Measurements from ENCODE around the gene NFATC3.

DNA sequence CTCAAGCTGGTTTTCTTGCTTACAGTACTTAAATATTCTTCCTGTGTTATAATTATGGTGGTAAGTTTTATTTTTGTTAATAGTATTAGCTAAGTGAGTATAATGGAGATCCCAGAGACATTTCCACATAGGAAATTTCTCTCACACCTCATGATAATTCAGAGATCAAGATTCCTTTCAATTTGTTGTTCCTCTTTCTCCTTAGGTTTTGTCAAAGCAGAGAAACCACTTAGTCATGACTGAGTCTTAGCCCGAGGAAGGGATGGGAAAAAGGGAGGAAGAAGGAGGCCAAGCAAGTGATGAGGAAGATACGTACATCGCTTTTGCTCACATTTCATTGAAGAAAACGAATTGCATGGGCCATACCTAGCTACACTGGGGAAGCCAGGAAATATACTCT lies 132.3 kb downstream of the NFATC3 start:
- TF ChIP-seq, protein P1, sequence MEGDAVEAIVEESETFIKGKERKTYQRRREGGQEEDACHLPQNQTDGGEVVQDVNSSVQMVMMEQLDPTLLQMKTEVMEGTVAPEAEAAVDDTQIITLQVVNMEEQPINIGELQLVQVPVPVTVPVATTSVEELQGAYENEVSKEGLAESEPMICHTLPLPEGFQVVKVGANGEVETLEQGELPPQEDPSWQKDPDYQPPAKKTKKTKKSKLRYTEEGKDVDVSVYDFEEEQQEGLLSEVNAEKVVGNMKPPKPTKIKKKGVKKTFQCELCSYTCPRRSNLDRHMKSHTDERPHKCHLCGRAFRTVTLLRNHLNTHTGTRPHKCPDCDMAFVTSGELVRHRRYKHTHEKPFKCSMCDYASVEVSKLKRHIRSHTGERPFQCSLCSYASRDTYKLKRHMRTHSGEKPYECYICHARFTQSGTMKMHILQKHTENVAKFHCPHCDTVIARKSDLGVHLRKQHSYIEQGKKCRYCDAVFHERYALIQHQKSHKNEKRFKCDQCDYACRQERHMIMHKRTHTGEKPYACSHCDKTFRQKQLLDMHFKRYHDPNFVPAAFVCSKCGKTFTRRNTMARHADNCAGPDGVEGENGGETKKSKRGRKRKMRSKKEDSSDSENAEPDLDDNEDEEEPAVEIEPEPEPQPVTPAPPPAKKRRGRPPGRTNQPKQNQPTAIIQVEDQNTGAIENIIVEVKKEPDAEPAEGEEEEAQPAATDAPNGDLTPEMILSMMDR (IDR thresholded peaks at IDR 0.05) = no peak
- TF ChIP-seq POLR2A (IDR thresholded peaks at IDR 0.05) = no peak

Data from uterus (tissue), 2 donors.